Stromal cell of bone marrow (primary cell): Measurements from ENCODE around the gene CNGA1.
"Not testable (repeated sequence)": the region's sequence is repeated elsewhere in the genome, so short reads cannot be mapped to it uniquely, and the experiment has no call there.

Experiments used
- DNase-seq: peaks from one replicate; pipeline ENCODE4 v3.0.0-alpha.2; 2012; ENCODE audit warnings: low read depth

CNGA1 gene

GRCh38 chr4:48030470-48030869 lies 14.0 kb upstream of the CNGA1 start:
- DNase-seq, result no peak

GRCh38 chr4:48028696-48029095 lies 12.2 kb upstream of the CNGA1 start:
- no peak for DNase-seq

DNA sequence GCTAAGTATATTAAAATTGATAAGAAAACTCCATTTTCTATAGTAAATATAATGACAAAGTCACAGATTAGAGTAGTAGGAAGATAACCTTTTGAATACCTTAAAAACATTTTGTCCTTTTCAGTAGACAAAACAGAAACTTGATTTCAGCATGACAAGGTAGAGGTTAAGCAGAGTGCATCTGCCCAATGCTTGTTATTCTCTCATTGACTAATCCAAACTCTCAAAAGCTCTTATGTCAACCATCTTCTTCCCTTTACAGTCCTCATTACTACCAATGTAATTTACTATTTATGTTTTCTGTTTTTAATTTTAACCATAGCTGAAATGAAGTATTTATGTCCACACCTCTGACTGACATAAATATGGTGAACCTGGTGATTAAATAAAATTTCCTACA lies 11.2 kb upstream of the CNGA1 start:
- no peak for DNase-seq

GRCh38 chr4:48025005-48025404 lies 8.5 kb upstream of the CNGA1 start:
- DNase-seq, result no peak

DNA sequence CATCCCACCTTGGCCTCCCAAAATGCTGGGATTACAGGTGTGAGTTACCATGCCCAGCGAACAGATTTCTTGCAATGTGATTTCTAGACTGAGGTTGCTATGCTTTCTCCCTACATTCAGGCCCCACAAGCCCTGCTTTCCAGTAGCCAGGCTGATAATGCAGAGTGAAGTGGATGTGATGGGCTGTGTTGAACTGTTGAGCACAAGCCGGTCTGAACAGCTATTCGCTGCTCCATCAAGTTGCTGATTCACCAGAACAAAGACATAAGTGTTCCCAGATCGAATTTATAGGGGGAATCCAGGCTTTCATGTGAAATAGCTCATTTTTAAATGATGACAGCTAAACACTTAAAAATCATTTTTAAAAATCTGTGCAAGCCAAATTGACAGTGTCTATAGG lies 8.0 kb upstream of the CNGA1 start:
- no peak for DNase-seq

DNA sequence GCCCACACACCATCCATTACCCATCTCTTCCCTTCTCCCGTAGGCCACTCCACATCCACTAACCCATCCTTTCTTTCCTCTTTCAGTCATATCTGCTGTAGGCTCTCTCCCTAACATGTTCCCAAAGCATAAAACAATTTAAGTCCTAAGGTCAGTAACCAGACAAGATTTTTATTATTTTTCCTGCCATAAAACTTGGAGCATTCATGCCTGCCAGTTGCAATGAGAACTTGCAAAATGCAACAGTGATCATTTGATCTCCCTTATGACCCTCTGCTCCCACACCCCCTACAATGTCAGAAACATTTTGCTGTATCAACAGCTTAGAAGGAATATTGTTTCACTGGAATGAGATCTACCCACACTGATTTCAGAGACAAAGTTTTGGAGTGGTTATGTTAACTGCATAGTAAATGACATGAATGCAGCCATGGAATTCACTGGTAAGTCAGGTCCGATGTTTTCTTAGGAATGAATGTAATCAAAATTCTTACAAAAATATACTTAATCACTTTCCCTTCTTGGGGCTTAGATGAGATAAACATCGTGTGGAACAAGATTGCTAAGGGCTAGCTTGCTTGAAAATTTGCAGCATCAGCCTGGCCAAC lies 5.8 kb upstream of the CNGA1 start:
- DNase-seq, result no peak

GRCh38 chr4:48021100-48021499 lies 4.6 kb upstream of the CNGA1 start:
- DNase-seq, result no peak

- DNase-seq, result no peak
Observed at GRCh38 chr4:48018112-48018511, 1.6 kb upstream of the CNGA1 start.

- peak; percentile 21 for DNase-seq
Observed at GRCh38 chr4:48017108-48017571, 659 bp upstream of the CNGA1 start.

DNA sequence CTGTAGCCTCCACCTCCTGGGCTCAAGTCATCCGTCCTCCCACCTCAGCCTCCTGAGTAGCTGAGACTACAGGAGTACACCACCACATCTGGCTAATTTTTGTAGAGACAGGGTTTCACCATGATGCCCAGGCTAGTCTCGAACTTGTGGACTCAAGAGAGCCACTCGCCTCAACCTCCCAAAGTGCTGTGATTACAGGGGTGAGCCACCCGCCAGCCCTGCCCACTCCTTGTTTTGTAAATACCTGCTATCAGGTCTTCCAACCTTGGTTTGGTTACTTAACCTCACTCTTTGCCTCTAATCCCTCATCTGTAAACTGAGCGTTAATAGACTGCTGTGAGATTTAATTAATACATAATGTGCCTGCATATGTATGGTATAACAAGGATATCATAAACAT lies 803 bp downstream of the CNGA1 start:
- DNase-seq, result no peak

DNA sequence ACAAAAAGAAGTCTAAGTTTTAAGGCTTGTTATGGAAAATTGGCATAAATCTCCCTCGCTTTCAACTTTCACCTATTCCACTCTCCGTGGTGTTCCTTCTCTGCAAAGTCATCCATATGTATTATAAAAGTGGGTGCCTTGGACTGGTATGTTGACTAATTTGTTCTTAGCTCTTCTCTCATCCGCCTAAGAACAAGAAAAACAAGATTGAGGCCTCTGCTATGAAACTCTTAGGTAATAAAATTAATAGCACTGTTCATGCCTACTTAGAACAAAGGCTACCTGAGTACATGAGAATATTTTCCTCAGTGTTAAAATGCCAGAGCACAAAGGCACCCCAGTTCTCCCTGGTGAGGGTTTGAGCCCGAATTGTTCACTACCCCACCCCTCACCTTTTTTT lies 1.3 kb downstream of the CNGA1 start:
- no peak for DNase-seq

DNA sequence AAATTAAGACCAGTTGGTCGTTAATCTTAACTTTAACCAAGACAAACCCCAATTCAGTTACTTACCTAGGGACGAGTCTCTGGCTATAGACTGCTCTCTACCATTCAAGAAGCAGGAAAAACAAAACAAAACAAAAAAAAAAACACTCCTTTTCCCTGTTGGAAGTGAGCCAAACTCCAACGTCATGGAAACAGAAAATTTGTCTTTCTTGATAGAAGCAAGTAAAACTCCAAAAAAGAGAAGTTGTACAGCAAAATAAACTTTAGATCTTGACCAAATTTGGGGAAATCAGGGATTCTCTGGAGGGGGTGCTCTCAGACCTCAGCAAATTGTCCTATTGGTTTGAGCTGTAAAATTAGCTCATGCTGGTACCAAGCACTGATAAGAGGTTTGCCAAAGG lies 3.7 kb downstream of the CNGA1 start:
- no peak for DNase-seq

GRCh38 chr4:48011722-48012121 lies 4.8 kb downstream of the CNGA1 start:
- no peak for DNase-seq

DNA sequence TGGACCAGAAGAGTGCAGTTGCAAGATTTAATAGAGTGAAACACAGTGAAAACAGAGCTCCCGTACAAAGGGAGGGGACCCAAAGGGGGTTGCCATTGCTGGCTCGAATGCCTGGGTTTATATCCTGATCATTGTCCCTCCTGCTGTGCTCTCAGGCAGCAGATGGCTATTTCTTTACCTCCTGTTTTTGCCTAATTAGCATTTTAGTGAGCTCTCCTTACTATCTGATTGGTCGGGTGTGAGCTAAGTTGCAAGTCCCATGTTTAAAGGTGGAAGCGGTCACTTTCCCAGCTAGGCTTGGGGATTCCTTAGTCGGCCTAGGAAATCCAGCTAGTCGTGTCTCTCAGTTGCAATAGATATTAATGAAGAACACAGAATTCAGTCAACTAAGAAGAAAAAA lies 5.6 kb downstream of the CNGA1 start:
- DNase-seq, result not testable (repeated sequence)

GRCh38 chr4:48008021-48008596 lies 8.4 kb downstream of the CNGA1 start:
- no peak for DNase-seq

DNA sequence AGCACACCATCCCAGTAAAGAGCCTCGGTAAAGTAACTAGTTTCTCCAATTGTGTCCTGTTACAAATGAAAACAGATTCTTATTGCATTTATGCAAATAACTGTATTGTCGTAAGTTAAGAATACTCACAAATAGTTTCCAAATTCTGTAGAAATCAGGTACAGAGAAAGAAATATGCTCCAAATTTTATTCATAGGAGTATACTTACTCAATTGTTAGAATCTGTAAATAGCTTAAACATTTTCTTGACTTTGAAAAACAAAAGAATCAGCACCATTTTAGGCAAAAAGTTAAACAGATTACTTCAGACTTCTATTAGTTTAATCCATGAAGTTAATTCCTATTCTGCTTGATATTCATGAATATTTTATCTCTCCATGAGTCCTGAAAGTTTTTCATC lies 10.7 kb downstream of the CNGA1 start:
- no peak for DNase-seq

GRCh38 chr4:48003568-48003967 lies 12.9 kb downstream of the CNGA1 start:
- peak; percentile 13 for DNase-seq

- no peak for DNase-seq
Observed at GRCh38 chr4:48002267-48002666, 14.2 kb downstream of the CNGA1 start.

DNA sequence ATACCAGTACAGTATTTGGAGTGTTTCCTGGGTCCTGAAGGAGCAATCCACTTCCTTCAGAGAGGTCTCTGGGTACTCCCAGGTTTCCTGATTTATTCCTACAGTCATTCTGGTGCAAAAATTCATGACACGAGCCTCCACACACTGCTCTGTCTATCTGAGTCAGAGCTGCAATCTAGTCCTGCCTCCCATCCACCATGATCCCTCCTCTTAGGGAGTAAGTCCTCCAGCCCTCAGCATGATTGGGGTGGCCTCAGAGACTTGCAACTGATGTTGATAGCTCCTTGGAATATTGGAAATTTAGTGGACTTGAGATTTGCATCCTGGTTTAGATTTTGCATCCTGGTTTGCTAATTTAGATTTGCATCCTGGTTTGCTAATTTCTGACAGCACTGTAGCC lies 20.5 kb downstream of the CNGA1 start:
- DNase-seq, result no peak

DNA sequence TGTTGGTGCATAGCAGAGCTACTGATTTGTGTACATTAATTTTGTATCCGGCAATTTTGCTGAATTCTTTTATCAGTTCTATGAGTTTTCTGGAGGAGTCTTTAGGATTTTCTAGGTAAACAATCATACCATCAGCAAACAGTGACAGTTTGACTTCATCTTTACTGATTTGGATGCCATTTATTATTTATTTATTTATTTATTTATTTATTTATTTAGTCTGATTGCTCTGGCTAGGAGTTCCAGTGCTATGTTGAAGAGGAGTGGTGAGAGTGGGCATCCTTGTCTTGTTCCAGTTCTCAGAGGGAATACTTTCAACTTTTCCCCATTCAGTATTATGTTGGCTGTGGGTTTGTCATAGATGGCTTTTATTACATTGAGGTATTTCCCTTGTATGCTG lies 24.0 kb downstream of the CNGA1 start:
- not testable (repeated sequence) for DNase-seq

- no peak for DNase-seq
Observed at GRCh38 chr4:47990145-47990544, 26.3 kb downstream of the CNGA1 start.

DNA sequence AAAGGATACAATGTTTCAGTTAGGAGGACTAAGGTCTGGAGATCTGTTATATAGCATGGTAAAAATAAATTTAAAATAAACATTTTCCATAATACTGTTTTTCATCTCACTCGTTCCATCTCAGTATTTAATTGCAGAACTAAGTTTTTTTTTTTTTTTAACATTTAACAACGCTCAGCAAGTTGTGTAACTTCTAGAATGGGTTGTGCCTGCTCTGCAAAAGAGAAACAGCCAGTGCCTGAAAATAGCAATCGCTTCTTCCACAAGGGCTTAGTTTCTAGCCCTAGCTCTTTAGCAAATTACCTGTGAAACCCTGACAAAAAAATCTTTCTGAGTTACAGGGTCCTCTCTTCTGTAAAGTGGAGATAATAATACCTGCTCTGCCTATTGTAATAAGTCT lies 41.9 kb downstream of the CNGA1 start:
- DNase-seq, result no peak

DNA sequence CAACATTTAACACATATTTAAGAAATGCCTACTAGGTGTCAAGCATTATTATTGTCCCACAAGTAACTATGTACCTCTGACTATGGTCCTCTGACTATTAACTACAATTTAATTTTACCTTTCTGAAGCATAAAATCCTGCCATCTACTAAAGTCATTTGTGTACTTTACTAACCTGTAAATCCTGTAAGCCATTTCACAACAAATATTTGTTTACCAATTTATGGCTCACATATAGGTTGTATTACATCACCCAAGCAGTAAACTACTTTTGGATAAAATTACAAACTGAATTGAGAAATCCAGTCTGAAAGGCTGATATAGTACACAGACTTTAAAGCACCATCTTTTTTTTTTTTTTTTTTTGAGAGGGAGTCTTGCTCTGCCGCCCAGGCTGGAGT lies 43.8 kb downstream of the CNGA1 start:
- no peak for DNase-seq

- no peak for DNase-seq
Observed at GRCh38 chr4:47972181-47972580, 44.3 kb downstream of the CNGA1 start.
